Upper lobe of left lung (tissue), 6 donors: ENCODE measurements around the gene AGXT. TPM values are rescaled to one million over a fixed set of nuclear protein-coding genes. Genes with fewer than 3 reads are reported as not detected.

Experiments used
- ATAC-seq, 2 donors: fragments of 200-7000 bp; cut with Tn5 transposase; one replicate each; pipeline ENCODE4 v1.9.1; 2022; ENCODE audit warnings: mild to moderate bottlenecking in 2 of 2, moderate library complexity in 2 of 2; ENCODE audit not compliant: low FRiP score in 2 of 2
- DNase-seq, 2 donors: peaks; one replicate each; pipeline ENCODE4 v3.0.0-alpha.2; 2019 to 2020
- H3K27ac ChIP-seq, 4 donors: fragments of 200-600 bp; sonication (generic); one replicate each; pipeline ENCODE4 v1.5.1; 2016 to 2019
- H3K27me3 ChIP-seq, 4 donors: fragments of 200-600 bp; sonication (generic); one replicate each; pipeline ENCODE4 v1.5.1; 2017 to 2019
- H3K36me3 ChIP-seq, 4 donors: fragments of 200-600 bp; sonication (generic); one replicate each; pipeline ENCODE4 v1.5.1; 2016 to 2019
- H3K4me1 ChIP-seq, 4 donors: fragments of 200-600 bp; sonication (generic); one replicate each; pipeline ENCODE4 v1.5.1; 2018 to 2019
- H3K4me3 ChIP-seq, 4 donors: fragments of 200-600 bp; sonication (generic); one replicate each; pipeline ENCODE4 v1.5.1; 2017 to 2019; ENCODE audit warnings: mild to moderate bottlenecking in 2 of 4, moderate library complexity in 1 of 4
- H3K9me3 ChIP-seq, 4 donors: fragments of 200-600 bp; sonication (generic); one replicate each; pipeline ENCODE4 v1.5.1; 2018 to 2019
- EP300 ChIP-seq, 4 donors: sonication (generic); formaldehyde crosslinking; IDR thresholded peaks; one replicate each; pipeline ENCODE4 v1.5.1; 2017; ENCODE audit warnings: antibody characterized with exemption in 4 of 4, control low read depth in 2 of 4
- POLR2A ChIP-seq, 4 donors: fragments of 450-650 bp; IDR thresholded peaks; one replicate each; pipeline ENCODE4 v1.5.1; 2016 to 2017; ENCODE audit warnings: antibody characterized with exemption in 4 of 4, mild to moderate bottlenecking in 2 of 4
- POLR2AphosphoS5 ChIP-seq, 2 donors: sonication (generic); formaldehyde crosslinking; IDR thresholded peaks; one replicate each; pipeline ENCODE4 v1.5.1; 2017; ENCODE audit warnings: antibody characterized with exemption in 2 of 2
- WGBS, 2 donors: methylation state at CpG; one replicate each; pipeline ENCODE4 v1.1.5; 2017 to 2018; 5-methylcytosine and 5-hydroxymethylcytosine counted together
- total RNA-seq, 6 donors: library from RNA; depleted of rRNA in 4 of 6; stranded (reverse); fragments of >200 nt in 4 of 6; gene quantifications; one replicate each; pipeline versions ENCODE4 v1.1.0 to v1.2.1, GENCODE V29; 2016 to 2021
- TF ChIP-seq, protein P1 (sequence below), 6 experiments: fragments of 450-650 bp in 4 of 6; fragments of 200-600 bp in 2 of 6; sonication (generic) in 2 of 6; IDR thresholded peaks; one replicate each; pipeline ENCODE4 v1.5.1; 2016 to 2019; ENCODE audit warnings: antibody characterized with exemption in 6 of 6
- donor health status: DM: no; HTN: no; CAD: no; lungs with moderate emphysema.
- donor health status: DM: no; HTN: yes; CAD: no; lungs with severe emphysema.

Gene AGXT
- total RNA-seq, 6 donors from 2014 or later = 0.30 to 0.46 (median 0.44) TPM; not detected in 3

DNA sequence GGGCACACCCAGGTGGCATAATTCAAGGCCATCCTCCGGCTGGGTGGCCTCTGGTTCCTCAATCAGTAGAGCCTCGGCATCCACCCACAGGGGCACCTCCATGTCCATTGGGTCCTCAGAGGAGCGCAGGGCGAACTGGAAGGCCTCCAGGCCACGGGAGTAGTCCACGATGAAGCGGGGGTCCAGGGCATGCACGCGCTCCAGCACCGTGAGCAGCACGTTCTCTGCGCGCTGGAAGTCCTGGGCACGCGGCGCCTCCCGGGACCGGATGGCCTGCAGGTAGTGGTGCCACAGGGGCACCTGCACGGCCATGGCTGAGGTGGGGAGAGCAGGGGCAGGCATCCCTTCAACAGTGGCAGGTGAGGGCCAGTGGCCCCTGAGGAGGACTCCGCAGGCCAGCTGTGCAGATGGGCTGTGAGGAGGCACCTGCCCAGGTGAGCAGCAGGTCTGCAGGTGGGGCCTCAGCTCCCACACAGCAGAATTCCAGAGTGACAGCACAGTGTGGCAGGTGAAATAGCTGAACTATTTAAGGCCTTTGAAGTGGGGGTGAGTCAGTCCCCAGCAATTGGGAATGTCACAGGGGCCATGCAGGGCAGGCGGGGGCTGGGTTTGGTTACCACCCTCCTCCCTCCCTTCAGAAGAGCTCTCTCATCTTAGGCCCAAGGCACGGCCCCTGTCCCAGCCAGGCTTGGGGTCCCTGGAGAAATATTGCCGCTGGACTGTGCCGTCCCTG, 27.2 kb downstream of the AGXT start, which contains the start of gene MAB21L4:
Gene MAB21L4 (minus strand): TSS at position 501 of the 733 bp plus-strand sequence. CDS start 159 bp downstream, at position 342.
- Histone ChIP-seq H3K27me3 (no peaks in the 10 kb centered on the region), H3K4me3 (peak within 1 kb of the TSS in 3 of 4 donors; percentile 13 to 42 (median 20)), H3K27ac (peak within 1 kb of the TSS; percentile 62 to 77 (median 74)), H3K36me3 (no peaks in the 10 kb centered on the region), H3K9me3 (no peaks in the 10 kb centered on the region), H3K4me1 (peaks cover 18 to 24% (median 21%) of the 10 kb centered on the region in 4 donors)
- TF ChIP-seq POLR2A (IDR thresholded peaks at IDR 0.05) = peak in 1 of 4 donors; percentile 26
- TF ChIP-seq EP300 (IDR thresholded peaks at IDR 0.05) = no peak
- no peak for TF ChIP-seq POLR2AphosphoS5 (IDR thresholded peaks at IDR 0.05)
- DNase-seq = peak; percentile 32 to 81
- ATAC-seq = peak in 1 of 2 donors; percentile 67
- WGBS, 2 donors = 70 to 92% methylated on average over 20 of the region's 24 CpGs

DNA sequence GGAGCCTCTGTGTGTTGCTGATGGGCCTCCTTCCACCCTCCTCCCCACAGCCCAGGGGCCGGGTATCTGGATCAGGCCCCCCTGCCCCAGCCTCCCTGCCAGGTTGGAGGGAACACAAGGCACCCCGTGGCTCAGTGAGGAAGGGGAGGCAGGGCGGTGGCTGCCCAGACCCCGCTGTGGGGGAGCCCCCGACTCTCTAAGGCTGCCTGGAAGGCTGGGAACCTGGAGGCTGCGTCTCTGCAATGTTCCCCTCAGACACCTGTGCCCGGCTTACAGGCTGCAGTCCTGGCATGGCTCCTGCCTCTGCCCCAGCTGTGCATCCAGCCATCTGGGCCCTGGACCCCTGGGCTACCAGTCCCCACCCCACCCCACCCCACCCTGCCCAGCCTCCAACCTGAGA, 27.8 kb downstream of the AGXT start:
- TF ChIP-seq POLR2AphosphoS5 (IDR thresholded peaks at IDR 0.05) = no peak
- TF ChIP-seq POLR2A (IDR thresholded peaks at IDR 0.05) = no peak
- TF ChIP-seq, protein P1, sequence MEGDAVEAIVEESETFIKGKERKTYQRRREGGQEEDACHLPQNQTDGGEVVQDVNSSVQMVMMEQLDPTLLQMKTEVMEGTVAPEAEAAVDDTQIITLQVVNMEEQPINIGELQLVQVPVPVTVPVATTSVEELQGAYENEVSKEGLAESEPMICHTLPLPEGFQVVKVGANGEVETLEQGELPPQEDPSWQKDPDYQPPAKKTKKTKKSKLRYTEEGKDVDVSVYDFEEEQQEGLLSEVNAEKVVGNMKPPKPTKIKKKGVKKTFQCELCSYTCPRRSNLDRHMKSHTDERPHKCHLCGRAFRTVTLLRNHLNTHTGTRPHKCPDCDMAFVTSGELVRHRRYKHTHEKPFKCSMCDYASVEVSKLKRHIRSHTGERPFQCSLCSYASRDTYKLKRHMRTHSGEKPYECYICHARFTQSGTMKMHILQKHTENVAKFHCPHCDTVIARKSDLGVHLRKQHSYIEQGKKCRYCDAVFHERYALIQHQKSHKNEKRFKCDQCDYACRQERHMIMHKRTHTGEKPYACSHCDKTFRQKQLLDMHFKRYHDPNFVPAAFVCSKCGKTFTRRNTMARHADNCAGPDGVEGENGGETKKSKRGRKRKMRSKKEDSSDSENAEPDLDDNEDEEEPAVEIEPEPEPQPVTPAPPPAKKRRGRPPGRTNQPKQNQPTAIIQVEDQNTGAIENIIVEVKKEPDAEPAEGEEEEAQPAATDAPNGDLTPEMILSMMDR (IDR thresholded peaks at IDR 0.05) = no peak
- no peak for TF ChIP-seq EP300 (IDR thresholded peaks at IDR 0.05)
- ATAC-seq = no peak

DNA sequence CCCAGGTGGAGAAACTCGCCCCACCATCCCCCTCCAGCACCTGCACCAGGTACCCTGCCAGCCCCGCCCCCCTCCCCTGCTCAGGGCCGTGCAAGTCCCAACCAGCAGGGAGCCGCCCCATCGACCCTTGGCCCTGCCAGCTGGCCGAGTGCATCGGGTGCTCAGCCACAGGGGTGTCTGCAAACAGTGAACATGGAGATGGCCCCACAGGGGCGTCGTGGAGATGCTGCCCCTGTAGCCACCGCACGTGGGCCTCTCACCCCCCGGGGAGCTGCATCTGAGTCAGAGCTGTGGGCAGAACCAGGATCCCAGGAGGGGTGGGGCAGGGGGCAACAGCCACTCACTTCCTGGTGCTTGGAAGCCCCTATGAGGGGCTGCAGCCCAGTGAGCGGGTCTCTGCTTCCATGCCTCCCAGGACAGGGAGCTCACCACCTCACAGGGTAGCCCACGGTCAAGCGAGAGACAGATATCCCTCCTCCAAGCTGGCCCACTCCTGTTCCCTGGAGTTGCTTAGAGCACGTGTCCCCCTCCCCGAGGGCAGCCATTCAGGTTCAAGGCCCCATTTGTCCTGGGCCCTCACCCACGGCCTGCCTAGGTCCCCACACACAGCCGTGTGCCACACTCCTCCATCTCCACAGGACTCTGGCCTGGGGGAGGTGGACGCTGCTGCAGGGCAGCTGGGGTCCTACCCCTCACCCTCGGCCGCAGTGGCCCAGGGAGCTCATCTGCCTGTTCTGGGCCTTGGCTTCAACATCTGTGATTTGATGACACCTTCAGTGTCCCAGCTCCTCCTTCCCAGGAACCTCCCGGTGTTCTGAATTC, 28.5 kb downstream of the AGXT start:
- WGBS, 2 donors = 80 to 86% methylated on average over 8 to 22 of the region's 23 CpGs
- ATAC-seq = peak in 1 of 2 donors; percentile 12
- TF ChIP-seq EP300 (IDR thresholded peaks at IDR 0.05) = no peak
- TF ChIP-seq, protein P1 (IDR thresholded peaks at IDR 0.05) = no peak
- no peak for TF ChIP-seq POLR2AphosphoS5 (IDR thresholded peaks at IDR 0.05)
- no peak for TF ChIP-seq POLR2A (IDR thresholded peaks at IDR 0.05)
- Histone ChIP-seq H3K9me3 (no peaks in the 10 kb centered on the region), H3K27me3 (no peaks in the 10 kb centered on the region), H3K27ac (peak overlapping the region in 3 of 4 donors; percentile 73 to 77 (median 76)), H3K4me1 (peaks cover 18 to 24% (median 21%) of the 10 kb centered on the region in 4 donors), H3K4me3 (no peak overlapping the region), H3K36me3 (no peaks in the 10 kb centered on the region)
- peak in 1 of 2 donors; percentile 84 for DNase-seq

More for the DNA sequence above, 27.8 kb downstream of the AGXT start:
- DNase-seq = peak in 1 of 2 donors; percentile 54
- Histone ChIP-seq H3K27ac (peak overlapping the region; percentile 62 to 77 (median 74)), H3K4me1 (peaks cover 18 to 24% (median 21%) of the 10 kb centered on the region in 4 donors), H3K27me3 (no peaks in the 10 kb centered on the region), H3K4me3 (peak overlapping the region in 1 of 4 donors; percentile 42), H3K9me3 (no peaks in the 10 kb centered on the region), H3K36me3 (no peaks in the 10 kb centered on the region)
- 89% methylated on average over 6 of the region's 7 CpGs; no CpG with 5 or more reads in 1 of the 2 donors for WGBS, 2 donors

DNA sequence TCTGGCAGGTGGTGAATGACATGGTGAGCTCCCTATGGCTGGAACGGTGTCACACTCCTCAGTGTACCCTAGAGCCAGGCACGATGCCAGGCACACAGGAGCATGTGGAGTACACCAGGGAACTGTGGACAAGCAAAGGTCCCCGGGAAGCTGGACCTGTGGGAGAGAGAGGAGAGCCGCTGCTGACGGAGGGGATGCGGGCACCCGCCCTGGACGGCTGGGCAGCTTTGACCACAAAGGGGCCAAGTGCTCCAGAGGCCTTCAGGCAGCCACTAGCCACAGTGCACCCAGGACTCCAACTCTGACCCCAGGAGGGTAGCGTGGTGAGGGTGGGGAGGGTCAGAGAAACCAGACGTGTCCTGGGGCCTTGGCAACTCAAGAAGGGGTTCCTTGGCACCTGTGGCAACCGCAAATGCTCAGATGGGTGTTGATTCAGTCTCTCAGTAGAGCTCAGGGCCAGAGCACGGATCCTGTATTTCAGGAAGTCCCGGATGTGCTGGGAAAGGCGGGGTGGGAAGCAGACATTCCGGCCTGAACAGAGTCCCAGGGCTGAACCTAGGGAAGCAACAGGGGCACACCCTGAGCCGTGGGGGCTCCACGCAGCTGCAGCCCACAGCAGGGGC, 29.6 kb downstream of the AGXT start:
- H3K4me1 ChIP-seq = peaks cover 18 to 24% (median 22%) of the 10 kb centered on the region in 4 donors
- 34 to 62% methylated on average over 6 to 17 of the region's 17 CpGs for WGBS, 2 donors
- ATAC-seq (peak; percentile 2 to 50), DNase-seq (peak; percentile 32 to 62)
- TF ChIP-seq POLR2A (IDR thresholded peaks at IDR 0.05) (no peak), POLR2AphosphoS5 (IDR thresholded peaks at IDR 0.05) (peak; percentile 6 to 11)
- TF ChIP-seq, protein P1 (IDR thresholded peaks at IDR 0.05) = no peak
- no peaks in the 10 kb centered on the region for H3K9me3 ChIP-seq
- H3K36me3 ChIP-seq = no peaks in the 10 kb centered on the region
- no peak overlapping the region for H3K4me3 ChIP-seq
- peak overlapping the region; percentile 60 to 77 (median 74) for H3K27ac ChIP-seq
- H3K27me3 ChIP-seq = no peaks in the 10 kb centered on the region
